HT-29 (cell line): Measurements from ENCODE around the gene ATP2C1. TPM values are rescaled to one million over a fixed set of nuclear protein-coding genes. Genes with fewer than 3 reads are reported as not detected.
A peak's percentile ranks its signal among the peaks of the same experiment; 100 is the strongest.

ENCODE experiments used
- DNase-seq: peaks from one replicate; pipeline ENCODE4 v3.0.0-alpha.2; 2015; ENCODE audit warnings: low spot score
- total RNA-seq: library from RNA; depleted of rRNA; stranded (reverse); fragments of >200 nt; shearing (Covaris generic); gene quantifications from 2 replicates; pipeline ENCODE4 v1.2.3, GENCODE V29; 2014

The ATP2C1 gene
- total RNA-seq, 1 experiment from 2014 or later, result 29.3 TPM

- DNase-seq, result peak; percentile 49
Measured at GRCh38 chr3:130894130-130894985, 474 bp downstream of the ATP2C1 start.

- DNase-seq, result no peak
Measured at GRCh38 chr3:130894986-130895280, 1.0 kb downstream of the ATP2C1 start.

GRCh38 chr3:130895690-130896488 is 2.0 kb downstream of the ATP2C1 start:
- no peak for DNase-seq

GRCh38 chr3:130897316-130897715 is 3.4 kb downstream of the ATP2C1 start:
- DNase-seq, result no peak

- DNase-seq, result peak; percentile 71
Measured at GRCh38 chr3:130900959-130901358, 7.1 kb downstream of the ATP2C1 start.

GRCh38 chr3:130901463-130902204 is 7.8 kb downstream of the ATP2C1 start:
- DNase-seq, result no peak

GRCh38 chr3:130903412-130903908 is 9.6 kb downstream of the ATP2C1 start:
- no peak for DNase-seq

GRCh38 chr3:130904491-130904890 is 10.6 kb downstream of the ATP2C1 start:
- DNase-seq, result no peak

- DNase-seq, result no peak
Measured at GRCh38 chr3:130905551-130905950, 11.7 kb downstream of the ATP2C1 start.

- DNase-seq, result no peak
Measured at GRCh38 chr3:130906374-130906995, 12.6 kb downstream of the ATP2C1 start.

GRCh38 chr3:130907500-130907899 is 13.6 kb downstream of the ATP2C1 start:
- DNase-seq, result no peak

GRCh38 chr3:130907966-130908365 is 14.1 kb downstream of the ATP2C1 start:
- no peak for DNase-seq

GRCh38 chr3:130915567-130916292 is 21.8 kb downstream of the ATP2C1 start:
- DNase-seq, result no peak

GRCh38 chr3:130916507-130917167 is 22.8 kb downstream of the ATP2C1 start:
- DNase-seq, result no peak

GRCh38 chr3:130918328-130918727 is 24.4 kb downstream of the ATP2C1 start:
- DNase-seq, result no peak

- DNase-seq, result no peak
Measured at GRCh38 chr3:130925628-130926027, 31.7 kb downstream of the ATP2C1 start.

GRCh38 chr3:130926504-130926903 is 32.6 kb downstream of the ATP2C1 start:
- no peak for DNase-seq

- DNase-seq, result no peak
Measured at GRCh38 chr3:130929804-130930203, 35.9 kb downstream of the ATP2C1 start.

GRCh38 chr3:130932979-130933378 is 39.1 kb downstream of the ATP2C1 start:
- no peak for DNase-seq

- DNase-seq, result no peak
Measured at GRCh38 chr3:130933801-130934345, 40.0 kb downstream of the ATP2C1 start.
